ENCODE data around the gene ERC1. TPM values are rescaled to one million over a fixed set of nuclear protein-coding genes. Genes with fewer than 3 reads are reported as not detected.

The ERC1 gene
- total RNA-seq, 2 experiments from 2014 or later = 40.1 to 49.6 TPM

GRCh38 chr12:1064317-1064716, 73.3 kb downstream of the ERC1 start:
- Histone ChIP-seq H3K4me1 (ENCODE audit: insufficient read depth, low read length) (no peaks in the 10 kb centered on the region), H3K27me3 (ENCODE audit: control insufficient read depth in 1 of 2, insufficient read depth in 2 of 2, low read length in 2 of 2) (no peaks in the 10 kb centered on the region), H3K9me3 (ENCODE audit: control insufficient read depth in 1 of 2, insufficient read depth in 1 of 2, low read length in 2 of 2) (peaks cover 23 to 30% of the 10 kb centered on the region in 2 experiments), H3K4me3 (ENCODE audit: low read length) (no peak overlapping the region), H3K36me3 (ENCODE audit: insufficient read depth, low read length) (no peaks in the 10 kb centered on the region), H3K27ac (ENCODE audit: low read depth in 1 of 2, low read length in 2 of 2) (no peak overlapping the region)
- Mint-ChIP-seq H3K27ac (no peak overlapping the region), H3K4me3 (no peak overlapping the region), H3K9me3 (peaks cover 12% of the 10 kb centered on the region), H3K36me3 (ENCODE audit: low read depth) (peaks cover 65% of the 10 kb centered on the region), H3K27me3 (no peaks in the 10 kb centered on the region), H3K4me1 (ENCODE audit: low read depth) (peaks cover 7% of the 10 kb centered on the region)
- DNase-seq (no peak), ATAC-seq (ENCODE audit: poor library complexity) (no peak)
- ChIA-PET POLR2A (no interaction called here), CTCF (no interaction called here)
- intact Hi-C loops (cut with DNase I, micrococcal nuclease) = no loop called here
- TF ChIP-seq, protein P1, sequence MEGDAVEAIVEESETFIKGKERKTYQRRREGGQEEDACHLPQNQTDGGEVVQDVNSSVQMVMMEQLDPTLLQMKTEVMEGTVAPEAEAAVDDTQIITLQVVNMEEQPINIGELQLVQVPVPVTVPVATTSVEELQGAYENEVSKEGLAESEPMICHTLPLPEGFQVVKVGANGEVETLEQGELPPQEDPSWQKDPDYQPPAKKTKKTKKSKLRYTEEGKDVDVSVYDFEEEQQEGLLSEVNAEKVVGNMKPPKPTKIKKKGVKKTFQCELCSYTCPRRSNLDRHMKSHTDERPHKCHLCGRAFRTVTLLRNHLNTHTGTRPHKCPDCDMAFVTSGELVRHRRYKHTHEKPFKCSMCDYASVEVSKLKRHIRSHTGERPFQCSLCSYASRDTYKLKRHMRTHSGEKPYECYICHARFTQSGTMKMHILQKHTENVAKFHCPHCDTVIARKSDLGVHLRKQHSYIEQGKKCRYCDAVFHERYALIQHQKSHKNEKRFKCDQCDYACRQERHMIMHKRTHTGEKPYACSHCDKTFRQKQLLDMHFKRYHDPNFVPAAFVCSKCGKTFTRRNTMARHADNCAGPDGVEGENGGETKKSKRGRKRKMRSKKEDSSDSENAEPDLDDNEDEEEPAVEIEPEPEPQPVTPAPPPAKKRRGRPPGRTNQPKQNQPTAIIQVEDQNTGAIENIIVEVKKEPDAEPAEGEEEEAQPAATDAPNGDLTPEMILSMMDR (IDR thresholded peaks at IDR 0.05) = no peak

DNA sequence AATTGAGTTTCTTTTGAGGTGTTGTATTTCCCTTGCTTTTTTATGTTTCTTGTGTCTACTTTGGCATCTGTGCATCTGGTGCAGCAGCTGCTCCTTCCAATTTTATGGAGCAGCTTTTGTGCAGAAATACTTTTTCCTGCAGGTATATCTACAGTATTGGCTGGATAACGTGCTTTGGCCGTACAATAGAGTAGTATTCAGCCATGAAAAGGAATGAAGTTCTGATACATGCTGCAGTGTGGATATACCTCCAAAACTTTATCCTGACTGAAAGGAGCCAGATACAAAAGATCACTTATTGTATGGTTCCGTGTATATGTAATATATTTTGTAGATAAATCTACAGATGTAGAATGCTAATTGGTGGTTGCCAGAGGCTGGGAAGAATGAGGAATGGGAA, 74.6 kb downstream of the ERC1 start:
- POLR2A ChIA-PET = no interaction called here
- Mint-ChIP-seq H3K27me3 (no peaks in the 10 kb centered on the region), H3K36me3 (ENCODE audit: low read depth) (peaks cover 58% of the 10 kb centered on the region), H3K9me3 (peaks cover 6% of the 10 kb centered on the region), H3K4me3 (no peak overlapping the region), H3K27ac (no peak overlapping the region), H3K4me1 (ENCODE audit: low read depth) (peaks cover 6% of the 10 kb centered on the region)
- no peak for DNase-seq
- ATAC-seq (ENCODE audit: poor library complexity) = no peak
- intact Hi-C loops (cut with DNase I, micrococcal nuclease) = no loop called here
- TF ChIP-seq, protein P1 (IDR thresholded peaks at IDR 0.05) = no peak
- H3K36me3 ChIP-seq (ENCODE audit: insufficient read depth, low read length) = no peaks in the 10 kb centered on the region
- no peak overlapping the region for H3K4me3 ChIP-seq (ENCODE audit: low read length)
- CTCF ChIA-PET = no interaction called here
- H3K9me3 ChIP-seq (ENCODE audit: control insufficient read depth in 1 of 2, insufficient read depth in 1 of 2, low read length in 2 of 2) = peaks cover 23 to 28% of the 10 kb centered on the region in 2 experiments
- H3K27me3 ChIP-seq (ENCODE audit: control insufficient read depth in 1 of 2, insufficient read depth in 2 of 2, low read length in 2 of 2) = no peaks in the 10 kb centered on the region
- H3K4me1 ChIP-seq (ENCODE audit: insufficient read depth, low read length) = no peaks in the 10 kb centered on the region
- no peak overlapping the region for H3K27ac ChIP-seq (ENCODE audit: low read depth in 1 of 2, low read length in 2 of 2)

GRCh38 chr12:1069846-1070245, 78.8 kb downstream of the ERC1 start:
- DNase-seq (no peak), ATAC-seq (ENCODE audit: poor library complexity) (no peak)
- Mint-ChIP-seq H3K27ac (no peak overlapping the region), H3K4me1 (ENCODE audit: low read depth) (peaks cover 13% of the 10 kb centered on the region), H3K9me3 (no peaks in the 10 kb centered on the region), H3K27me3 (no peaks in the 10 kb centered on the region), H3K36me3 (ENCODE audit: low read depth) (peaks cover 20% of the 10 kb centered on the region), H3K4me3 (no peak overlapping the region)
- Histone ChIP-seq H3K27me3 (ENCODE audit: control insufficient read depth in 1 of 2, insufficient read depth in 2 of 2, low read length in 2 of 2) (no peaks in the 10 kb centered on the region), H3K4me1 (ENCODE audit: insufficient read depth, low read length) (no peaks in the 10 kb centered on the region), H3K27ac (ENCODE audit: low read depth in 1 of 2, low read length in 2 of 2) (no peak overlapping the region), H3K4me3 (ENCODE audit: low read length) (no peak overlapping the region), H3K36me3 (ENCODE audit: insufficient read depth, low read length) (no peaks in the 10 kb centered on the region), H3K9me3 (ENCODE audit: control insufficient read depth in 1 of 2, insufficient read depth in 1 of 2, low read length in 2 of 2) (peaks cover 0 to 4% of the 10 kb centered on the region in 2 experiments)
- ChIA-PET POLR2A (interaction anchor here (0.6 kb wide), 1 partner anchor 181 kb away, joined by 4 read pairs; no protein-coding TSS in a partner anchor), CTCF (no interaction called here)
- TF ChIP-seq, protein P1 (IDR thresholded peaks at IDR 0.05) = no peak
- intact Hi-C loops (cut with DNase I, micrococcal nuclease) = no loop called here
